ENCODE measurements around the gene LRP2BP. TPM values are rescaled to one million over a fixed set of nuclear protein-coding genes. Genes with fewer than 3 reads are reported as not detected.
A peak's percentile ranks its signal among the peaks of the same experiment; 100 is the strongest.

Gene LRP2BP
- total and polyA plus RNA-seq, 2 donors: 0.71 to 0.91 TPM

GRCh38 chr4:185358514-185358913, 37.2 kb downstream of the LRP2BP start:
- H3K36me3 ChIP-seq (ENCODE audit: control insufficient read depth in 2 of 2, insufficient read depth in 2 of 2, low read length in 1 of 2): no peaks in the 10 kb centered on the region
- 93% methylated on average over 4 of the region's 4 CpGs for WGBS
- DNase-seq (ENCODE audit: low read depth in 6 of 9, low spot score in 9 of 9): no peak
- H3K4me3 ChIP-seq (ENCODE audit: low read length in 2 of 2): no peak overlapping the region
- no peaks in the 10 kb centered on the region for H3K4me1 ChIP-seq (ENCODE audit: control insufficient read depth in 2 of 2, insufficient read depth in 2 of 2, low read length in 2 of 2)
- H3K9me3 ChIP-seq (ENCODE audit: control insufficient read depth in 2 of 2, insufficient read depth in 1 of 2, low read length in 1 of 2): no peaks in the 10 kb centered on the region
- H3K27me3 ChIP-seq (ENCODE audit: control insufficient read depth in 2 of 2, insufficient read depth in 1 of 2, low read length in 1 of 2): no peaks in the 10 kb centered on the region
- no peak overlapping the region for H3K27ac ChIP-seq (ENCODE audit: low read depth in 1 of 2, low read length in 1 of 2)

- H3K27ac ChIP-seq (ENCODE audit: low read depth in 1 of 2, low read length in 1 of 2): no peak overlapping the region
- H3K27me3 ChIP-seq (ENCODE audit: control insufficient read depth in 2 of 2, insufficient read depth in 1 of 2, low read length in 1 of 2): no peaks in the 10 kb centered on the region
- H3K9me3 ChIP-seq (ENCODE audit: control insufficient read depth in 2 of 2, insufficient read depth in 1 of 2, low read length in 1 of 2): no peaks in the 10 kb centered on the region
- DNase-seq (ENCODE audit: low read depth in 6 of 9, low spot score in 9 of 9): no peak
- H3K4me1 ChIP-seq (ENCODE audit: control insufficient read depth in 2 of 2, insufficient read depth in 2 of 2, low read length in 2 of 2): no peaks in the 10 kb centered on the region
- H3K4me3 ChIP-seq (ENCODE audit: low read length in 2 of 2): no peak overlapping the region
- WGBS: 94% methylated on average over 7 of the region's 7 CpGs
- no peaks in the 10 kb centered on the region for H3K36me3 ChIP-seq (ENCODE audit: control insufficient read depth in 2 of 2, insufficient read depth in 2 of 2, low read length in 1 of 2)
Observed at GRCh38 chr4:185357733-185358440, 37.8 kb downstream of the LRP2BP start.

DNA sequence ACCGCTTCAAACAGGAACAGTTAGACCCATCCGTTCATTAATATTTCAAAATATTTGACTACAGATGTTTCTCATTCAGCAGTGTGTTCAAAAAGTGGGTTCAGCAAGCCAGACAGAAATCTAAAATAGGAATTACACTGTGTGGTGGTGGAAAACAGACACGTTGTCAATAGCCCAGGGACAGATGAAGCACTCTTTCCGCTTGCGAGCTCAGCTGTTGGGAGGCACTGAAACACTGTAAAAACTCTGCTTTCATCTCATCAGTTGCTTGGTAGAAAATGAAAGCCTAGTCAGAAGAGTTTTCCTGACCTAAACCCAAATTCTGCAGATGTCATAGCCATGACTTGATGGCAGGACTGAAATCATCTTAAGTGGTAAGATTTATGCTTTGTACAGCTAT, 38.5 kb downstream of the LRP2BP start:
- H3K4me1 ChIP-seq (ENCODE audit: control insufficient read depth in 2 of 2, insufficient read depth in 2 of 2, low read length in 2 of 2): no peaks in the 10 kb centered on the region
- no peaks in the 10 kb centered on the region for H3K9me3 ChIP-seq (ENCODE audit: control insufficient read depth in 2 of 2, insufficient read depth in 1 of 2, low read length in 1 of 2)
- H3K27ac ChIP-seq (ENCODE audit: low read depth in 1 of 2, low read length in 1 of 2): no peak overlapping the region
- WGBS: 97% methylated on average over 5 of the region's 5 CpGs
- no peak for DNase-seq (ENCODE audit: low read depth in 6 of 9, low spot score in 9 of 9)
- H3K4me3 ChIP-seq (ENCODE audit: low read length in 2 of 2): no peak overlapping the region
- no peaks in the 10 kb centered on the region for H3K36me3 ChIP-seq (ENCODE audit: control insufficient read depth in 2 of 2, insufficient read depth in 2 of 2, low read length in 1 of 2)
- no peaks in the 10 kb centered on the region for H3K27me3 ChIP-seq (ENCODE audit: control insufficient read depth in 2 of 2, insufficient read depth in 1 of 2, low read length in 1 of 2)

GRCh38 chr4:185352741-185353140, 43.0 kb downstream of the LRP2BP start:
- no peak overlapping the region for H3K27ac ChIP-seq (ENCODE audit: low read depth in 1 of 2, low read length in 1 of 2)
- H3K9me3 ChIP-seq (ENCODE audit: control insufficient read depth in 2 of 2, insufficient read depth in 1 of 2, low read length in 1 of 2): no peaks in the 10 kb centered on the region
- no peaks in the 10 kb centered on the region for H3K36me3 ChIP-seq (ENCODE audit: control insufficient read depth in 2 of 2, insufficient read depth in 2 of 2, low read length in 1 of 2)
- H3K4me3 ChIP-seq (ENCODE audit: low read length in 2 of 2): no peak overlapping the region
- no peak for DNase-seq (ENCODE audit: low read depth in 6 of 9, low spot score in 9 of 9)
- whole genome bisulfite sequencing: 98% methylated on average over 2 of the region's 2 CpGs
- no peaks in the 10 kb centered on the region for H3K27me3 ChIP-seq (ENCODE audit: control insufficient read depth in 2 of 2, insufficient read depth in 1 of 2, low read length in 1 of 2)
- no peaks in the 10 kb centered on the region for H3K4me1 ChIP-seq (ENCODE audit: control insufficient read depth in 2 of 2, insufficient read depth in 2 of 2, low read length in 2 of 2)

GRCh38 chr4:185352202-185352601, 43.5 kb downstream of the LRP2BP start:
- Histone ChIP-seq H3K4me1 (ENCODE audit: control insufficient read depth in 2 of 2, insufficient read depth in 2 of 2, low read length in 2 of 2) (no peaks in the 10 kb centered on the region), H3K36me3 (ENCODE audit: control insufficient read depth in 2 of 2, insufficient read depth in 2 of 2, low read length in 1 of 2) (no peaks in the 10 kb centered on the region), H3K27me3 (ENCODE audit: control insufficient read depth in 2 of 2, insufficient read depth in 1 of 2, low read length in 1 of 2) (no peaks in the 10 kb centered on the region), H3K9me3 (ENCODE audit: control insufficient read depth in 2 of 2, insufficient read depth in 1 of 2, low read length in 1 of 2) (no peaks in the 10 kb centered on the region), H3K4me3 (ENCODE audit: low read length in 2 of 2) (no peak overlapping the region), H3K27ac (ENCODE audit: low read depth in 1 of 2, low read length in 1 of 2) (no peak overlapping the region)
- WGBS: 91% methylated on average over 7 of the region's 7 CpGs
- no peak for DNase-seq (ENCODE audit: low read depth in 6 of 9, low spot score in 9 of 9)

DNA sequence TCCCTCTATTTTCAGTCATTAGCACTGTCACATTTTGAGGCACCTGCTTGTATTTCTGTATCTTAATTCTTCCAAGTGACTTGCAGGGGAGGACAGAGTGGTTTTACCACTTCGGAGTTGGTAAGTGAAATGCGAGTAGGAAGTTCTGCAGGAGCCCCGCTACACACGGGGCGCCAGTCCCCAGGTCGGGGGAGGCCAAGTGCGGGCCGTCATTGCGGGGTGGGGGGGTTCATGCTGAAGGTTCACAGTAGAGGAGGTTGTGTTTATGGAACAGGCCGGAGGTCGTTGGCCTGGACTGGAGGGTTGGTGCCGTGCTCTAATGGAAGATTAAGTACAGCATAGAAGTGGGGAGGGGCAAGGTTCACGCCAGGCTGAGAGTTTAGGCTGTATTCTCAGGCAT, 44.0 kb downstream of the LRP2BP start:
- H3K27me3 ChIP-seq (ENCODE audit: control insufficient read depth in 2 of 2, insufficient read depth in 1 of 2, low read length in 1 of 2): no peaks in the 10 kb centered on the region
- DNase-seq (ENCODE audit: low read depth in 6 of 9, low spot score in 9 of 9): no peak
- H3K9me3 ChIP-seq (ENCODE audit: control insufficient read depth in 2 of 2, insufficient read depth in 1 of 2, low read length in 1 of 2): no peaks in the 10 kb centered on the region
- no peaks in the 10 kb centered on the region for H3K36me3 ChIP-seq (ENCODE audit: control insufficient read depth in 2 of 2, insufficient read depth in 2 of 2, low read length in 1 of 2)
- H3K27ac ChIP-seq (ENCODE audit: low read depth in 1 of 2, low read length in 1 of 2): no peak overlapping the region
- no peak overlapping the region for H3K4me3 ChIP-seq (ENCODE audit: low read length in 2 of 2)
- no peaks in the 10 kb centered on the region for H3K4me1 ChIP-seq (ENCODE audit: control insufficient read depth in 2 of 2, insufficient read depth in 2 of 2, low read length in 2 of 2)
- WGBS: 94% methylated on average over 13 of the region's 13 CpGs

DNA sequence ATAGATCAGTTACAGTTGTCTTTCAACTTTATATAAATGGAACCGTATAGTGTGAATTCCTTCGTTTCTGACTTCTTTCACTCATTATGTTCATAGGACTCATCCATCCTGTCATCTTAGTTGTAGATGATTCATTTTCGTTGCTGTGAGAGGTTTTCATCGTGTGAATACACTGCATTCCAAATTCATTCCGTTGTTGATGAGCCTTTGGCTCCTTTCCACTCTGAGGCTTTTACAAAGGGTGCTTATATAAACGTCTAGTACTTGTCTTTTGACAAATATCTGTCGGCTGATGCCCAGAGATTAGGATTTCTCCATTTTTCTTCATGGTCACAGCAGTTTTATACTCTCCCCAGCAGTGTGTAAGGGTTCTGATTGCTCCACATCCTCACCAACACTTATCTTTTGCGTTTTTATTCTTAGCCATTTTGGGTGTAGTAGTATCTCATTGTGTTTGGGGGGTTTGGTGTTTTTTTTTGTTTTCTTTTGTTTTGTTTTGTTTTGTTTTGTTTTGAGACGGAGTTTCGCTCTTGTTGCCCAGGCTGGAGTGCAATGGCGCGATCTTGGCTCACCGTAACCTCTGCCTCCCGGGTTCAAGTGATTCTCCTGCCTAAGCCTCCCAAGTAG, 48.6 kb downstream of the LRP2BP start:
- no peaks in the 10 kb centered on the region for H3K9me3 ChIP-seq (ENCODE audit: control insufficient read depth in 2 of 2, insufficient read depth in 1 of 2, low read length in 1 of 2)
- WGBS: 98% methylated on average over 14 of the region's 14 CpGs
- peaks cover 0 to 7% of the 10 kb centered on the region in 2 donors for H3K4me1 ChIP-seq (ENCODE audit: control insufficient read depth in 2 of 2, insufficient read depth in 2 of 2, low read length in 2 of 2)
- H3K4me3 ChIP-seq (ENCODE audit: low read length in 2 of 2): no peak overlapping the region
- H3K36me3 ChIP-seq (ENCODE audit: control insufficient read depth in 2 of 2, insufficient read depth in 2 of 2, low read length in 1 of 2): no peaks in the 10 kb centered on the region
- DNase-seq (ENCODE audit: low read depth in 6 of 9, low spot score in 9 of 9): no peak
- H3K27me3 ChIP-seq (ENCODE audit: control insufficient read depth in 2 of 2, insufficient read depth in 1 of 2, low read length in 1 of 2): no peaks in the 10 kb centered on the region
- no peak overlapping the region for H3K27ac ChIP-seq (ENCODE audit: low read depth in 1 of 2, low read length in 1 of 2)

DNA sequence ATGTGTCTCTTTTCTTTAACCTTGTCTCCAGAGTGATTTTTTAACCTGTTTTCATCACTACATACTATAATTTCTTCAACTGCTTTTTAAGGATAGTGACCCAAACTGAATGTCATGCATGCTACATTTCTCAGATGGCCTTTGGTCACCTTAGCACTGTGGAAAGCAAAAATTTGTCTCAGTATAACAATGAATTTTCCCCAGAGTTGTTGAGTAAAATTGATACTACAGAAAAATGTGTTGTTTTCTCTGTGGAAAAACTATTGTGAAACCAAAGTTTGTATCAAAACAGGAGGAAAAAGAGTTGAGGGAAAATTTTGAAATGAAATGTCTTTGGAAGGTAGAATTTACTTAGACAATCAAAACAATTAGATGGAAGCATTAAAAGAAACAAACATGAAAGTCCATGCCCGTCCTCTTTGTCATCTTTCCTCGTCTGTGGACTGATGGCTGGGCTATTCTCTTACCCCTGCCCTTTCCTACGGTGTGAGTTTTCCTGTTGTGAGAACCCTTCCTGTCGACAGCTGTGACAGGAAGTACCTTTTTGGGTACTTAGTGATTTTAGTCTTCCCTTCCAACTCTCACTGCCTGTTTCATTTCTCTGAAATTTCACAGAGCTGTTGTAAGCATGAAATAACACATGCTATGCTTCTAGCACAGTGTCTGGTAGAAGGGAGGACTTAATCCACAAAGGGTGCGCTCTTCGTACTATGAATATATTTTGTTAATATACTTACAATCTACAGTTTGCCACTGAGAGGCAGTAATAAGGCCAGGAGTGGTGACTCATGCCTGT, 50.8 kb downstream of the LRP2BP start:
- Histone ChIP-seq H3K36me3 (ENCODE audit: control insufficient read depth in 2 of 2, insufficient read depth in 2 of 2, low read length in 1 of 2) (no peaks in the 10 kb centered on the region), H3K9me3 (ENCODE audit: control insufficient read depth in 2 of 2, insufficient read depth in 1 of 2, low read length in 1 of 2) (no peaks in the 10 kb centered on the region), H3K27ac (ENCODE audit: low read depth in 1 of 2, low read length in 1 of 2) (no peak overlapping the region), H3K4me3 (ENCODE audit: low read length in 2 of 2) (no peak overlapping the region), H3K4me1 (ENCODE audit: control insufficient read depth in 2 of 2, insufficient read depth in 2 of 2, low read length in 2 of 2) (peaks cover 0 to 7% of the 10 kb centered on the region in 2 donors), H3K27me3 (ENCODE audit: control insufficient read depth in 2 of 2, insufficient read depth in 1 of 2, low read length in 1 of 2) (no peaks in the 10 kb centered on the region)
- 61% methylated on average over 6 of the region's 6 CpGs for WGBS
- peak in 2 of 9 donors; percentile 7 to 23 for DNase-seq (ENCODE audit: low read depth in 6 of 9, low spot score in 9 of 9)

Data from thymus (tissue), 11 donors.